Left colon (tissue), 2 donors: ENCODE measurements around the gene ADK. TPM values are rescaled to one million over a fixed set of nuclear protein-coding genes. Genes with fewer than 3 reads are reported as not detected.
A peak's percentile ranks its signal among the peaks of the same experiment; 100 is the strongest.
"Not testable (repeated sequence)": the region's sequence is repeated elsewhere in the genome, so short reads cannot be mapped to it uniquely, and the experiment has no call there.

ENCODE experiments used
- ATAC-seq: fragments of 200-7000 bp; cut with Tn5 transposase; one replicate; pipeline ENCODE4 v1.9.1; 2020; ENCODE audit warnings: mild to moderate bottlenecking, moderate library complexity
- DNase-seq, 2 donors: peaks; one replicate each; pipeline ENCODE4 v3.0.0-alpha.2; 2020
- intact Hi-C, 2 donors: fragments of 100-400 bp; cut with DNase I in 1 of 2; cut with micrococcal nuclease in 1 of 2; formaldehyde crosslinking; loops; one replicate each; pipeline versions ENCODE4 v1.11.2 to v1.14.0; 2022; cut with DNase I, micrococcal nuclease
- total RNA-seq, 2 donors: library from RNA; stranded (reverse); fragmentation: NEBNext Ultra II Directional; extraction: Animal tissue kit (Norgen Biotek cat#: 25700); gene quantifications; one replicate each; pipeline ENCODE4 v1.2.1, GENCODE V29; 2021
- donor health status: DM: no; HTN: no; CAD: no.
- donor health status: DM: yes; HTN: yes; CAD: no.

ADK gene
- total RNA-seq, 2 donors from 2014 or later, result 16.2 to 16.4 TPM

GRCh38 chr10:74138596-74138995 lies 12.4 kb upstream of the ADK start:
- DNase-seq, ATAC-seq, intact Hi-C loops: not testable (repeated sequence)

GRCh38 chr10:74139981-74140380 lies 11.0 kb upstream of the ADK start:
- intact Hi-C loops, result no loop called here
- ATAC-seq (no peak), DNase-seq (no peak)

- DNase-seq (no peak), ATAC-seq (no peak)
- intact Hi-C loops, result no loop called here
Measured at GRCh38 chr10:74140553-74140952, 10.5 kb upstream of the ADK start.

- no peak for DNase-seq
- no peak for ATAC-seq
- intact Hi-C loops, result no loop called here
Measured at GRCh38 chr10:74145133-74145532, 5.9 kb upstream of the ADK start.

GRCh38 chr10:74146980-74147379 lies 4.0 kb upstream of the ADK start:
- intact Hi-C loops, ATAC-seq, DNase-seq: not testable (repeated sequence)

- intact Hi-C loops, result no loop called here
- ATAC-seq, result peak; percentile 68
- peak; percentile 86 to 87 for DNase-seq
Measured at GRCh38 chr10:74150204-74150989, 624 bp upstream of the ADK start, which contains the start of gene AP3M1. Gene AP3M1 (minus strand): TSS chr10:74150828. CDS start chr10:74138379, 12,449 bp downstream.

GRCh38 chr10:74151879-74152722 lies 1.1 kb downstream of the ADK start:
- intact Hi-C loops, result no loop called here
- DNase-seq, result no peak
- no peak for ATAC-seq

GRCh38 chr10:74153123-74153522 lies 2.1 kb downstream of the ADK start:
- ATAC-seq (no peak), DNase-seq (no peak)
- intact Hi-C loops, result no loop called here

GRCh38 chr10:74153676-74154075 lies 2.7 kb downstream of the ADK start:
- intact Hi-C loops, result no loop called here
- no peak for DNase-seq
- no peak for ATAC-seq

GRCh38 chr10:74156919-74157289 lies 5.9 kb downstream of the ADK start:
- ATAC-seq (no peak), DNase-seq (no peak)
- intact Hi-C loops, result no loop called here

- no peak for DNase-seq
- no peak for ATAC-seq
- intact Hi-C loops, result no loop called here
Measured at GRCh38 chr10:74160013-74160412, 9.0 kb downstream of the ADK start.

GRCh38 chr10:74163319-74164068 lies 12.5 kb downstream of the ADK start:
- DNase-seq (no peak), ATAC-seq (no peak)
- intact Hi-C loops, result no loop called here

GRCh38 chr10:74164716-74165529 lies 13.9 kb downstream of the ADK start:
- intact Hi-C loops, result no loop called here
- ATAC-seq (no peak), DNase-seq (no peak)

- DNase-seq (no peak), ATAC-seq (no peak)
- intact Hi-C loops, result no loop called here
Measured at GRCh38 chr10:74165530-74165901, 14.5 kb downstream of the ADK start.

- intact Hi-C loops, result no loop called here
- DNase-seq (no peak), ATAC-seq (no peak)
Measured at GRCh38 chr10:74167443-74167842, 16.4 kb downstream of the ADK start.

GRCh38 chr10:74171625-74172024 lies 20.6 kb downstream of the ADK start:
- no peak for DNase-seq
- no peak for ATAC-seq
- intact Hi-C loops, result no loop called here

GRCh38 chr10:74174521-74174920 lies 23.5 kb downstream of the ADK start:
- DNase-seq (no peak), ATAC-seq (peak; percentile 38)
- intact Hi-C loops, result no loop called here

- intact Hi-C loops, result no loop called here
- ATAC-seq (peak; percentile 1), DNase-seq (no peak)
Measured at GRCh38 chr10:74175510-74176379, 24.7 kb downstream of the ADK start.
